SJCRH30 (cell line): ENCODE measurements around the gene PFDN1. TPM values are rescaled to one million over a fixed set of nuclear protein-coding genes. Genes with fewer than 3 reads are reported as not detected.

ENCODE experiments used
- DNase-seq, 2 experiments: peaks; one replicate each; pipeline ENCODE4 v3.0.0-alpha.2; 2015 to 2020
- H3K27ac ChIP-seq: fragments of 250-450 bp; sonication (Bioruptor Pico); 2 replicates; pipeline ENCODE4 v1.5.1; 2020; ENCODE audit warnings: mild to moderate bottlenecking, moderate library complexity
- H3K27me3 ChIP-seq: fragments of 250-450 bp; sonication (Bioruptor Pico); 2 replicates; pipeline ENCODE4 v1.5.1; 2020; ENCODE audit warnings: mild to moderate bottlenecking, moderate library complexity
- H3K36me3 ChIP-seq: fragments of 250-450 bp; sonication (Bioruptor Pico); 2 replicates; pipeline ENCODE4 v1.5.1; 2020; ENCODE audit warnings: mild to moderate bottlenecking, moderate library complexity
- H3K4me1 ChIP-seq: fragments of 250-450 bp; sonication (Bioruptor Pico); 2 replicates; pipeline ENCODE4 v1.5.1; 2020; ENCODE audit warnings: mild to moderate bottlenecking, moderate library complexity
- H3K4me3 ChIP-seq: fragments of 250-450 bp; sonication (Bioruptor Pico); 2 replicates; pipeline ENCODE4 v1.5.1; 2020; ENCODE audit warnings: mild to moderate bottlenecking, moderate library complexity
- H3K9me3 ChIP-seq: fragments of 250-450 bp; sonication (Bioruptor Pico); replicated peaks from 2 replicates; pipeline ENCODE4 v1.5.1; 2020; ENCODE audit warnings: mild to moderate bottlenecking, moderate library complexity
- total RNA-seq: library from RNA; depleted of rRNA; stranded (reverse); fragments of >200 nt; shearing (Covaris generic); gene quantifications from 2 replicates; pipeline ENCODE4 v1.2.3, GENCODE V29; 2014

Gene PFDN1
- total RNA-seq, 1 experiment from 2014 or later: 93.9 TPM

DNA sequence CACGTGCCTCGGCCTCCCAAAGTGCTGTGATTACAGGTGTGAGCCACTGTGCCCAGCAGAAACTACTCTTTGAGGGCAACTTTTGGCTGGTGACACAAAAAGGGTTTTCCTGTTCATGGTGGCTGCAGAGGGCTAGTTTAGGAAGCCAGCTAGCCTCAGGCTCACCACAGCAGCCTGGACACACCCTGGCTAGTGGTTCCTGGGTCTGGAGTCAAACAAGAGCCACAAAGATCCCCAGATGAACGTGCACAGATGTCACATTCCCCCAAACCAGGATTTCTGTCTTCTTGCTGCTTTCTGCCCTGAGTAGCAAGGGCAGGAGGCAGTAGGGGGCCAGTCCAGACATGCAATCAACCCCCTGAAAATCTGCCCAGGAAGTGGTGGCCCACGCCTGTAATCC lies 36.7 kb upstream of the PFDN1 start:
- H3K27me3 ChIP-seq: no peaks in the 10 kb centered on the region
- H3K9me3 ChIP-seq: no peaks in the 10 kb centered on the region
- peak overlapping the region; percentile 24; the same call in 1 of the 2 replicates for H3K27ac ChIP-seq
- DNase-seq: peak; percentile 41 to 63
- H3K4me3 ChIP-seq: no peak overlapping the region
- H3K36me3 ChIP-seq: 0 out of 2 replicates have a peak, but pooled peaks cover 2% of the 10 kb centered on the region
- peaks cover 3% of the 10 kb centered on the region; the same call in 1 of the 2 replicates for H3K4me1 ChIP-seq

DNA sequence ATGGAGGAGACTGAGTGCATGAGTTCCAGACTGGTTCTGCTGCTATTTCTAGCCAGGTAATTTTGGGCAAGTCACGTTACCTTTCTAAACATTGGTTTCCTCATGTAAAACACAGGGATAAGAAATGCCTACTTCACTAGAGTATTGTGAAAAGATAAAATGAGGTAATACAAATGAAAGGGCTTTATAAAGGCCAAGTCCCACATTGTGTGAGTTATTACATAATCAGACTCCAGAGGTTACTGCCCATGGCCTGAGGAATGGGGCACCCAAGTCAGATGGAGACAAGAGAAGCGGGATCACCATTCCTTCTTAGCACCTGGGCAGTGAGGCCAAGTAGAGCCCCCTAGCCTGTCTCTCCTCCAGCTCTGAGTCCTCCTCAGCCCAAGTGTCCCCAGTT lies 36.0 kb upstream of the PFDN1 start:
- Histone ChIP-seq H3K4me3 (no peak overlapping the region), H3K27me3 (no peaks in the 10 kb centered on the region), H3K27ac (peak overlapping the region; percentile 24; the same call in 1 of the 2 replicates), H3K4me1 (peaks cover 3% of the 10 kb centered on the region; the same call in 1 of the 2 replicates), H3K36me3 (peaks cover 5% of the 10 kb centered on the region; the same call in 1 of the 2 replicates), H3K9me3 (no peaks in the 10 kb centered on the region)
- DNase-seq: no peak

DNA sequence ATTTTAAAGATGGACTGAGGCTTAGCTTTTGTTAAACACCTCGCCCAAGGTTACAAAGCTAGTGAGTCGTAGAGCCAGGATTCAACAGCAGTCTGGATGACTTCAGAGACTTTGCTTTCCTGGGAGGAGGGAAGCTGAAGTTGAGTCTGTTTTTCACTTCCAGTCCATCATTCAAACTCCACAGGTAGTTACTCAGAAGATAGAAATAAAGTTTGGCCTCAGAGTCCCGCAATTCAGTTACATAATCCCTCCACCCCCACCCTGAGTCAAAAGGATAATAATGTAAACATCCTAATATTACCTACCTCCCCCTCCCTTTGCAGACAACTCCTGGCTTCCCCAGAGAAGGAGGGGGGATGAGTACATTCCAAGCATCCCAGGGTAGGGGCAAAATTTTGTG lies 35.4 kb upstream of the PFDN1 start:
- Histone ChIP-seq H3K9me3 (no peaks in the 10 kb centered on the region), H3K27ac (no peak overlapping the region), H3K4me3 (no peak overlapping the region), H3K27me3 (no peaks in the 10 kb centered on the region), H3K36me3 (peaks cover 8% of the 10 kb centered on the region), H3K4me1 (peaks cover 3% of the 10 kb centered on the region; the same call in 1 of the 2 replicates)
- no peak for DNase-seq

DNA sequence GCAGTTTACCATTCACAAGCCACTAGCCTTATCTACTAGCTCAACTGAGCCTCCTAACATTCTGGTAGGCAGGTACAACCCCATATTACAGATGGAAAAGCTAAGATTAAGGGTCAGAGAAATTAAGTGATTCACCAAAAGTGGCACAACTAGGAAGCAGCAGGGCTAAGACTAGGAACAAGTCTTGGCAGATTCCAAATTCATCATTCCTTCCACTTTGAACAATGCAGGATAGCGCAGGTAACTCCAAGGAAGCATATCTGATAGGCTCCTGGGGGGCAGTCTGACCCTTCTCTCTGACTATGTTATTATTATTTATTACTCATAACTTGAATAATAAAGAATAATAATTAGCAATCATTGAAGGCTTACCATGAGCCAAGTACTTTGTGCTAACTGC lies 35.0 kb upstream of the PFDN1 start:
- H3K36me3 ChIP-seq: peaks cover 8% of the 10 kb centered on the region

DNA sequence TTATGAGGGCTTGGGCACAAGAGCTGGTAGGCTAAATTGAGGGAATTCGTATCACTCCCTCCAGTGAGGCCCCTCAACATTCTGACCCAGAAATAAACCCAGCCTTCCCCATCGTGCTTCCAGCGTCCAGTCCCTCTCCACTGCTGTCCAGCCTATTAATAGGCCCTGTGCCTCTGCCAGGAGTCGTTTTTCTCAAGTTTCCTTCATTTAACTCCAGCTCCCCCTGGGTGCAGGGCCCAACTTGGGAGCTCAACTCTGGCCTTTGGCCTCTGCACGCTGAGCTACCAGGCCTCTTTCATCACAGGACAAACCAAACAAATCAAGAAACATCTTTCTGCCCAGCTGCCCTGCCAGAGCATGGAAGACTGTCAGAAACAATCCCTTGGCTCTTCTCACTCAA lies 33.5 kb upstream of the PFDN1 start:
- no peak overlapping the region for H3K4me3 ChIP-seq
- DNase-seq: no peak
- H3K27ac ChIP-seq: no peak overlapping the region

More for the DNA sequence above, 35.0 kb upstream of the PFDN1 start:
- Histone ChIP-seq H3K4me3 (no peak overlapping the region), H3K4me1 (peaks cover 3% of the 10 kb centered on the region; the same call in 1 of the 2 replicates), H3K27me3 (no peaks in the 10 kb centered on the region), H3K27ac (no peak overlapping the region), H3K9me3 (no peaks in the 10 kb centered on the region)
- no peak for DNase-seq

DNA sequence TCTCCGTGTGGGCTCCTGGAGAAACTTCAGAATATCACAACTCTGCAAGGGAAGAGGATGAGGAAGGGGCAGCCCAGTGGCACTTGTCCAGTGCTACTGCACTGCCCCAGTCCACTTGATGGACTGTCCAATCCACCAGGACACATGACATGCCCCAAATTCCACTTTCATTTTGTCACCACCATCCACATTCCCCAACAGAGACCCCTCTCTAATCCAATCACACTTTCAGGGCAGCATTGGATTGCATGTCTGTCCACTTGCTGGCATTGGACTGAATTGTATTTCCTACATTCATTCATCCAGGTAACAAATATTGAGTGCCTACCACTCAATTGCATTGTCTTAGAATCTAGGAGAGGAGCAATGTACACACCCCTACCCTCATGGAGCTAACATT lies 28.7 kb upstream of the PFDN1 start:
- H3K4me3 ChIP-seq: no peak overlapping the region

More for the DNA sequence above, 33.5 kb upstream of the PFDN1 start:
- no peaks in the 10 kb centered on the region for H3K27me3 ChIP-seq
- H3K9me3 ChIP-seq: no peaks in the 10 kb centered on the region
- 0 out of 2 replicates have a peak, but pooled peaks cover 3% of the 10 kb centered on the region for H3K4me1 ChIP-seq
- peaks cover 12% of the 10 kb centered on the region for H3K36me3 ChIP-seq

DNA sequence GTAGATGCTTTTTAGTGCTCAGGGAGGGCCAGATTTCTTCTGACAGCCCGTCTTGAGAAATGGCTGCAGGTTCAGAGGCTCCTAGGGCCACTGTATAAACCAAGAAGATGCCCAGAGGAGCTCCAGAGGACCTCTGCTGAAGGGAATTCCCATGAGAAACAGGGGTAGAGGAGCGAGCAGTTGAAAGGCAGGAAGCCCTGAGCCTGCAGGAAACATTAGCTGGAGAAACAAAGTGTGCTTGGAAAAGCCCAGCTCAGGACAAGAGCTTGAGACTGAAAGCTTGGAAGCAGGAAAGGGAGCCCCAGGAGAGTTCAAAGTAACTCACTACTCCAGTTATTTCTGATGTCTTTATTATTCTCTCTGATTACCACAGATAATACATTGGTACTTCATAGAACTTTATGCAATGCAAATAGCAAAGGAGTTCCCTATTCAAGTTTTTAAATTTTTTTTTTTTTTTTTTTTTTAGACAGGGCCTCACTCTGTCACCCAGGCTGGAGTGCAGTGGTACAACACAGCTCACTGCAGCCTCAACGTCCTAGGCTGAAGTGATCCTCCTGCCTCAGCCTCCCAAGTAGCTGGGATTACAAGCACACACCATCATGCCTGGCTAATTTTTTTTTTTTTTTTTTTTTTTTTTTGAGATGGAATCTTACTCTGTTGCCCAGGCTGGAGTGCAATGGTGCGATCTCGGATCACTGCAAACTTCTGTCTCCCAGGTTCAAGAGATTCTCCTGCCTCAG lies 27.0 kb upstream of the PFDN1 start:
- Histone ChIP-seq H3K4me3 (no peak overlapping the region), H3K36me3 (peaks cover 10% of the 10 kb centered on the region), H3K9me3 (no peaks in the 10 kb centered on the region), H3K27ac (no peak overlapping the region), H3K27me3 (no peaks in the 10 kb centered on the region), H3K4me1 (peaks cover 19% of the 10 kb centered on the region)
- DNase-seq: no peak

More for the DNA sequence above, 28.7 kb upstream of the PFDN1 start:
- Histone ChIP-seq H3K36me3 (peaks cover 10% of the 10 kb centered on the region), H3K27me3 (no peaks in the 10 kb centered on the region), H3K27ac (no peak overlapping the region), H3K4me1 (peaks cover 15% of the 10 kb centered on the region), H3K9me3 (no peaks in the 10 kb centered on the region)
- no peak for DNase-seq

DNA sequence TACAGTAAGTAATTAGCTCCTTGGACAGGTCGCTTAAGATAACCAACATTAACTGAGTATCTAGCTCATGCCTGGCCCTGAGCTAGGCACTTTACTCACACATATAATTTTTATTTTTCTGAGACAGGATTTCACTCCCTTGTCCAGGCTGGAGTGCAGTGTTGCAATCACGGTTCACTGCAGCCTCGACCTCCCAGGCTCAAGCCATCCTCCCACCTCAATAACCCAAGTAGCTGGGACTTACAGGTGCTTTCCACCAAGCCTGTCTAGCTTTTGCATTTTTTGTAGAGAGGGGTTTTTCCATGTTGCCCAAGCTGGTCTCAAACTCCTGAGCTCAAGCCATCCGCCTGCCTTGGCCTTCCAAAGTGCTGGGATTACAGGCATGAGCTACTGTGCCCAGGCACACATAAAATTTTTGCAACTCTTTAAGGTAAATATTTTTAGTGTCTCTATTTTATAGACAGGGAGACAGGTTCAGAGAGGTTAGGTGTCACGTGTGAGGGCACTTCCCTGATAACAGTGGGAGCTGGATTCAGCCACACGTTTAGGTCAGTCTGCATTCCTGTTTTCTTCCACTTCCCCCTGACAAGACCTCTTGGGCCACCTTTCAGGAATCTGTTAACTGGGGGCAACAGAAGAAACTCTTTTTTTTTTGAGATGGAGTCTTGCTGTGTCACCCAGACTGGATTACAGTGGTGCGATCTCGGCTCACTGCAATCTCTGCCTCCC lies 25.3 kb upstream of the PFDN1 start:
- Histone ChIP-seq H3K27me3 (no peaks in the 10 kb centered on the region), H3K36me3 (peaks cover 4% of the 10 kb centered on the region; the same call in 1 of the 2 replicates), H3K4me1 (peaks cover 36% of the 10 kb centered on the region), H3K9me3 (no peaks in the 10 kb centered on the region), H3K4me3 (peak overlapping the region; percentile 1; the same call in 1 of the 2 replicates), H3K27ac (no peak overlapping the region)
- no peak for DNase-seq

DNA sequence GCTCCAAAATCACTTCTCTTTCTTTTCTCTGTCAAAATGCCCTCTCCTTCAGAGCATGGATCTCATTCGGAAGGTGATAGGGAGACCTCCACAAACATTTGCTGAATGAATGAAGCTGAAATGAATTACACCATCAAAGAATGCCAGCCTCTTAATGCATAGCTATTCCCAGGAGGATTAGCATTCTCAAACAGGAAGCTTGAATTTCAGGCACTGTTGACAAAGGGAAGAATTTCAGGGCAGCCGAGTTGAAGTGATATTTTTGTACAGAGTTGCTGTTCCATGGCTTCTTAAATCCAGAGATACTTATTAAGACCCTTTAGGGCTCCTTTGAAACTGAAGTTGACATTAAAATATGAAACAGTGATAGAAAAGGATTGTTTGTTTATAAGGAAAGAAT lies 24.7 kb upstream of the PFDN1 start:
- Histone ChIP-seq H3K36me3 (peaks cover 2% of the 10 kb centered on the region; the same call in 1 of the 2 replicates), H3K4me1 (peaks cover 42% of the 10 kb centered on the region), H3K27ac (no peak overlapping the region), H3K9me3 (no peaks in the 10 kb centered on the region), H3K27me3 (no peaks in the 10 kb centered on the region), H3K4me3 (peak overlapping the region; percentile 1; the same call in 1 of the 2 replicates)
- peak; percentile 27 to 65 for DNase-seq

DNA sequence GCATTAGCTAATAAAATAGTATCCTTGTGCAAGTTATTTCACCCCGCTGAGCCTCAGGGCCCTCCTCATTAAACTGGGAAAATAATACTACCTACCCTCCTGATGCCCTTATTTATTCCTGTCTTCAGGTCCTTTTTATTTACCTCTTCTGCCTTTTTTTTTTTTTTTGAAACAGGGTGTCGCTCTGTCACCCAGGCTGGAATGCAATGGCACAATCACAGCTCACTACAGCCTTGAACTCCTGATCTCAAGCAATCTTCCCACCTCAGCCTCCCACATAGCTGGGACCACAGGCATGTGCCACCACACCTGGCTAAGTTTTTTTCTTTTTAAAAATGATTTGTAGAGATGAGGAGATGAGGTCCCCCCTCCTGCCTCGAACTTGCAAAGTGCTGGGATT lies 22.6 kb upstream of the PFDN1 start:
- H3K27ac ChIP-seq: no peak overlapping the region

DNA sequence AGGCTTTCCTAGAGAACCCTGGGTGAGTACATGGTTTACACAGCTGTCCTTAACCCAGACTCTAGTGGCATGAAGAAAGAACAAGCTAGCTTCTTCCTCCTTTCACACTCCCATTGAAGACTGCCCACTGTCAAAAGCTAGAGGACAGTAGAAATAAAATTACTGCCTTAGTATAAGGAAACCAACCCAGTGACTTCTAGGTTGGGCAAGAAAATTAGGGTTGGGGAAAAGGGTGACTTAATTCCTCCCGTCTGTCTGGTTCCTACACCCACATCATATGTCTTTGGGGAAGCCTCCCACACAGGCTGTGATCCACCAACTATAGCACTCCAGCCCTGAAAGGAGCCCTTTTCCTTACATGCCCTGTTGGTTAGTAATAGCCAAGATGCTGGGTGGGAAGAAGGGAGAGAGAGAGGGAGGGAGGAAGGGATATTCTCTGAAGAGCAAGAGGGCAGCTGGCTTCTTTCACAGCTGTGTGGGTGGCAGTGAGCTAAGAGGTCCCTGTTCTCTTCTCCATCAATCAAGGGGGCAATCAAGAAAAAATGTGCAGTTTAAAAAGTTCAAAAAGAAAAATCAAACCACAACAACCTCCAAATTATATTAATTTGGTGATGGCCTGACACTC lies 21.8 kb upstream of the PFDN1 start:
- no peak overlapping the region for H3K27ac ChIP-seq
- DNase-seq: no peak
- peaks cover 44% of the 10 kb centered on the region for H3K4me1 ChIP-seq

More for the DNA sequence above, 22.6 kb upstream of the PFDN1 start:
- Histone ChIP-seq H3K27me3 (no peaks in the 10 kb centered on the region), H3K9me3 (no peaks in the 10 kb centered on the region), H3K4me3 (no peak overlapping the region), H3K4me1 (peaks cover 44% of the 10 kb centered on the region), H3K36me3 (no peaks in the 10 kb centered on the region)
- DNase-seq: no peak

DNA sequence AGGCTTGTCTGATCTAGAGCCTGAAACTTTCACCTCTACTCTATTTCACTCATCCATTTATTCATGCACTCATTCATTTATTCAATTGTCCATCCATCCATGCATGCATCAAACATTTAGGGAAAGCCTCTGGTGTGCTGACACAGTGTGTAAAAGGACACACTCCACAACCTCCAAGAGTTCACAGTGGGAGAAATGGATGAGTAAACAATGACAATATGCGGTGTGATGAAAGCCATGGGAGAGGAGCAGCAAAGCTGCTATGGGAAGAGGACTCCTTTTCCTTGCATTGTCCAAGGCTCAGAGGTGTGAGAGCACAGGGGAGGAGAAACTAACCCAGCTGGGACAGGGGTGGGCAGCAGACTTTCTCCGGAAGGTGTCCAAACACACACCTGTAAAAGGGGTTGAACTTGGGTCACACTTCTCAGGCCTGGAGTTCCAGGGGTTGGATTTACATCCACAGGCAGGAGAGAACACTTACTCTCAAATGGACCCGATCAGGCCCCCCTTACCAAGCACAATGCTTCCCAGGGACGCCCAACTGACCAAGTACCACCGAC lies 21.2 kb upstream of the PFDN1 start:
- peaks cover 44% of the 10 kb centered on the region for H3K4me1 ChIP-seq
- H3K27me3 ChIP-seq: no peaks in the 10 kb centered on the region
- DNase-seq: no peak
- no peaks in the 10 kb centered on the region for H3K9me3 ChIP-seq
- no peak overlapping the region for H3K27ac ChIP-seq
- no peak overlapping the region for H3K4me3 ChIP-seq
- no peaks in the 10 kb centered on the region for H3K36me3 ChIP-seq

More for the DNA sequence above, 21.8 kb upstream of the PFDN1 start:
- Histone ChIP-seq H3K4me3 (no peak overlapping the region), H3K36me3 (no peaks in the 10 kb centered on the region), H3K9me3 (no peaks in the 10 kb centered on the region), H3K27me3 (no peaks in the 10 kb centered on the region)

DNA sequence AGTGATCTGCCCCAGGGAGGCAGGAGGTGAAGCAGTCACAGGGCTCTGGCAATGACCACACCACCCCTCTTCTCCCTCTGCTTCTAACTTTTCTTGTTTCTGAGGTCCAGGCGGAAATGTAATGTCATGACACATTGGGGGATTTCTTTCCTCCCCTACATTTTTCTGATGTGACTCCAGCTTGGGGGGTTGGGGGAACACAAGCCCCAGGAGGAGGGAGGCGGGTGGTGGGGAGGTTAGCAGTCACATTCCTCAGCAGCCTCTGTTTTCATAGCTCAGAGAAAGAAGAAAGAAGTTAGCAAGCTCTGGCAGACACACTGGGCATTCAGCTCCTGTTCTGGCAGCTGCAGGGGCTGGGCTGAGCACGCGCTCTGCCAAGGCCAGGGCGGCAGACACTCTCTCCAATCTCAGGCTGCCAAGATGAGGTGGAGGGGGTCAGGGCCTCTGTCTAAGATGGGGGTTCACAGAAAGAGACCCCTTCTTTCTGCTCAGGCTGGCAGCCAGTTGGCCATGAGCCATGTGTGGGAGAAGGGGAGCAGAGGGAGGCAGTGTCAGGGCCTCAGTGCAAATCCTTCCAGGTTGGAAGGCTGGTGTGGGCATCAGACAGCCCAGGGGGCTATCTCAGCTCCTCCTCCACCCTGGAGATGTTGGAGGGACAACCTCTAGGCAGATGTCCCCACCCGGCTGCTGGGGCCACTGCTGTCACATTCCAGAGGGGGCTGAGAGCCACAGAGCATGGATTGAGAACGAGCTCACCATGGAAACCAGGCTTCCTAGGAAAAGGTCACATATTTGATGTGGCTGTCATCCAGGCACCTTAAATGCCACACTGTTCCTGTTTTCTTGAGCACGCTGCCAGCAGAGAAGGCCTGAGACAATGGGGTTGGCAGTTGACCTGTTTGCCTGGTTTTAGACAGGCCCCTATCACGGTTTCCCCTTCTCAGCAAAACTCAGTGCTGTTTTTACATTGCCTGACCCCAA lies 20.1 kb upstream of the PFDN1 start:
- DNase-seq: peak; percentile 54 to 62
- Histone ChIP-seq H3K9me3 (no peaks in the 10 kb centered on the region), H3K27me3 (no peaks in the 10 kb centered on the region), H3K4me1 (peaks cover 41% of the 10 kb centered on the region), H3K4me3 (no peak overlapping the region), H3K27ac (peak overlapping the region; percentile 66), H3K36me3 (no peaks in the 10 kb centered on the region)
